NCI-H345 treated with DMSO at 0.1 percent for 48 hours (cell line): ENCODE results near the gene AKT3.

ENCODE experiments used
- DNase-seq: peaks from one replicate; lab custom pipeline; 2025; ENCODE audit not compliant: unreplicated experiment; lab: John Stamatoyannopoulos, UW

AKT3 gene

GRCh38 chr1:243559575-243560162, 290.4 kb downstream of the AKT3 start:
- no peak for DNase-seq

DNA sequence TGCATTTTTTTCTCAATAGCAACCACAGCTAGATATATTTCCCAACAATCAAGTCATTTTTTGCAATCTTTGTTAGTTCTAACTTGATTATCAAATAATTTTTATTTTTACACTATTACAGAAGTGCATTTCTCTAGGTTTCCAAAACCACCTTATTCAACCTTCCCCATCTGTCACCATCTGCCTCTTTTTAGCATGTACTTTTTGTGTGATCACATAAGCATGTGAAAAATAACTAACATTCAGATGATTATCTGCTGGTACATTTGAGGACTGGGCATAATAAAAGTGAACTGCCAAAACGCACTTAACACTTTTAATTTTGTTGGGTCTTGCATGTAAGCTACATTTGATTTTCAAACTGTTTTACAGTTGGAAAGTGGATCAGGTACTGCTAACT, 291.5 kb downstream of the AKT3 start:
- DNase-seq = no peak

DNA sequence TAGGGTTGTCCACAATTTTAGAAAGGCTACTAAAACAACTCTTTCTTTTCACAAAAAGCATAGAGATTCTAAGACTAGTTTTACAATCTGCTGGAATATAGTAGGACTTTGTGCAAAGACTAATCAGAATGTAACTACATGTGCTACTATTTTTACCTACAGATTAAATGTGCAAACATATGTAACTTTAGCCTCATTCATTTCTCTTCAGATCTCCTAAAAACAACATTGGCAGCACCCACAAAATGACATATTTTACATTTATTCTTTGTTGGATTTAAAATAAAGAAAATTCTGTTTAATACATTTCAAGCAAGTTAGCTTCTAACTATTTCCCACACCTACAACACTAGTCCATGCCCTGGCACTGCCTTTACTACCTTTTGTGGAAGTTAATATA, 292.2 kb downstream of the AKT3 start:
- DNase-seq = no peak

- DNase-seq = no peak
Observed at GRCh38 chr1:243554686-243555085, 295.4 kb downstream of the AKT3 start.

DNA sequence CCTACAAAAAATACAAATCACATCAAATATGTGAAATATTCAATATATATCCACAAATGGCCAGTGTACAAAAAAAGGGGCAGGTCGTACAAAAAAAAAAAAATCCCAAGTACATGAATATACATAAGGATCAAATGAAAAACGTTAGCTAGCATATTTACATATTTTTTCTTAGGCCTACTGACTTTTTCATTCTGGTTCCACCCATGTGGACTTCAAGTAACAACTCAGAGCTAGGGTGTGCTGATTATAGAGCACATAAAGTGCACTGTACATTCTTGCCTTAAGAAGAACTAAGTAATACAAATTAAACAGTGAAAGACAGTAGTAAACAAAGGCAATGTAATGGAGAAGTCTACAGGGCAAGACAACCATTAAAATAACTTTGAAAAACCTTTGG, 297.0 kb downstream of the AKT3 start:
- no peak for DNase-seq

DNA sequence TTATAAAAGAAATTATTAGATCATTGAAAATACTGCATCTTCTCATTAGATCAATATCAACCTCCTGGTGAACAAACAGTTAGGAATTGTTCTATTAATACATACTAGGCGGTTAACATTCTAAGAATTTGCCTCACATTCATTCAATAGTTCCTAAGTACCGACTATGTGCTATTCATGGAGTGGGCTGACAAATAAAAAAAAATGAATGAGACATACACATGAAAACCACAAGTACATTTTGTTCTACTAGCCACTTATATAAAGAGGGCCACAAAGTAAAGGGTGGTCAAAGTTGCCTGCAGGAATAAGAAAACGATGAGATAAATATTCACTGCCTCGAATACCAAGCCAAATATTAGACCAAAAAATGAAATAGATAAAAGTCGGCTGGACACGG, 299.8 kb downstream of the AKT3 start:
- no peak for DNase-seq

GRCh38 chr1:243549791-243550190, 300.3 kb downstream of the AKT3 start:
- DNase-seq = no peak

GRCh38 chr1:243549108-243549507, 300.9 kb downstream of the AKT3 start:
- no peak for DNase-seq

DNA sequence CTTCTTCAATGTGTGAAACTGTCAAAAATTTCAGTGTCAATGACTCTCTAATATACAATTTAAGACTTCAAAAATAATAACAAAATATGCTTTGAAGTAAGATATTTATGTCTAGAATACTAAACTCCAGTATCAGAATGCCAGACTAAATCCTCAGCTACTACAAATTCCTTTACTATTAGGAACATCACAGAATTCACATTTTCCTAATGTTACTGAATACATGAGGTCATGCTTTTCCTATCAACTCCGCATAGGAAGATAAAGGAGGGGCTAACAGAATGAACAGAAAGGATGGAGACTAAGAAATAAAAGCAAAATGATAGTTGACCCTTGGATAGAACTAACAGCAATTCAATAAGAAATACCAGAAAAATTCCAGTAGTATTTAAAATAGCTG, 301.5 kb downstream of the AKT3 start:
- no peak for DNase-seq

GRCh38 chr1:243547891-243548290, 302.2 kb downstream of the AKT3 start:
- no peak for DNase-seq

DNA sequence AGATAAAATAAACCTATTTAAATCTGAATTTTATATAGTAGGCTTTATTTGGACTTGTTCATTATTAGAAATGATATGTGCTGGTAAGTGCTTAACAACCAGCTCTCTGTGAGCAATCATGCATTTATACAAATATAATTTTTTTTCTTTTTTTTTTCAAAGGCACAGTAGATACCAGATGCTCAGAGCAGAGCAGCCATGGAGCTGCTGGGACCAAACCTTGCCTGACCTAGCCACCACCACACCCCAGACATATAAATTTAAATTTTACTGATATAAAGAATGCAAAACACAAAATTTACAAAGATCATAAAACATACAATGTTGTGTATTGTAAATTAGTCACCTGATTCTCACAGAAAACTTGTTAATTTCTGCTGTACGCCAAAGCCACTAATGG, 303.6 kb downstream of the AKT3 start:
- no peak for DNase-seq

GRCh38 chr1:243543501-243543900, 306.5 kb downstream of the AKT3 start:
- no peak for DNase-seq

DNA sequence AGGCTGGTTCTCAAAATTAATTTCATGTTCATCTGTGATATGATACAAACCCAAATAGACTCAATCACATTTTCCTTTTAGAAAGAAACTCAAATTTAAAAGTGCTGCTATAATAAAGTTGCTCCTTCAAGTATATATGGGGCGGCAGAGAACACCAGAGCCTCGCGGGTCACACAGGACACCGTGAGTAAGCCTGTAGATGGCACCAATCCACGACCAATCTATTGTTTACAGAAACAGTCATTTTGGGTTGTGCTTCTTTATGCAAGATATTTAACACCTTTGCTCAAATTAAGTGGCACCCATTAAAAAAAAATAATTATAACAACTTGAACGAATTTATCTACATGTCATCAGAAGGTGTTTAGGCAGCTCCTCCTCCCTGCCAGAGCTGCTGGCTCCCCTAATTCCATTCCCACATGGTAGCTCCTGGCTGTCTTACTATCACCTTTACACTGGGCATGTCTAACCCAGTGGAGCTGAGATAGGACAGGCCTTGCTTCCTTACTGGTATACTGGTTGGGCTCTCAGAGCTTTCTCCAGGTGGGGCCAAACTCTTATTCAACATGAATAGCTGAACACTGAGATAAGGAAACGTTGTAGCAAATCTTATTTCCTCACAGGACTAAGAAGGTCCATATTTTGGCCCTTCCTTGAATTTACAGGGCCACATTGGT, 307.2 kb downstream of the AKT3 start:
- no peak for DNase-seq

DNA sequence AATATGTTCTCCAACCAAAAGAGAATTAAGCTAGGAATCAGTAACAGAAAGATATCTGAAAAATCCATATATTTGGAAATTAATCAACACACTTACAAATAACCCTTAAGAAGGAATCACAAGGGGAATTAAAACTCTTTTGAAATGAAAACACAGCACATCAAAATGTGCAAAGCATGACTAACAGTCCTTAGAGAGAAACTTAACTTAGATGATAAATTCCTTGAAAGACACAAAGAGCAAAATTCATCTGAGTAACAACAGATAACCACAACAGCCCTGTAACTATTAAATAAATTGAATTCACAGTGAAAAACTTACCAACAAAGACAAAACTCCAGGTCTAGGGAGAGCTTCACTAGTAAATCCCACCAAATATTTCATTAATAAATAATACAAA, 310.4 kb downstream of the AKT3 start:
- no peak for DNase-seq

DNA sequence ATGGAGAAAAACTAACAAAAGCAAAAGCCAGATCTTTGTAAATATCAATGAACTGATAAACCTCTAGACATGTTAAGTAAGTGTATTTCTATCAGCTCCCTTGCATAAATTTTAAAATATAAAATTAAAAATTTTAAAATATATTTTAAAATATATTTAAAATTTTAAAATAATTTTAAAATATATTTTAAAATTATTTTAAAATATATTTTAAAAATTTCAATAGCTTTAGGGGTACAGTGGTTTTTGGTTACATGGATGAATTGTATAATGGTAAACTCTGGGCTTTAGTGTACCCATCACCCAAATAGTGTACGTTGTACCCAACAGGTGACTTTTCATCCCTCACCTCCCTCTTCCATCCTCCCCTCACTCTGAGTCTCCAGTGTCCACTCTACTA, 315.0 kb downstream of the AKT3 start:
- no peak for DNase-seq

DNA sequence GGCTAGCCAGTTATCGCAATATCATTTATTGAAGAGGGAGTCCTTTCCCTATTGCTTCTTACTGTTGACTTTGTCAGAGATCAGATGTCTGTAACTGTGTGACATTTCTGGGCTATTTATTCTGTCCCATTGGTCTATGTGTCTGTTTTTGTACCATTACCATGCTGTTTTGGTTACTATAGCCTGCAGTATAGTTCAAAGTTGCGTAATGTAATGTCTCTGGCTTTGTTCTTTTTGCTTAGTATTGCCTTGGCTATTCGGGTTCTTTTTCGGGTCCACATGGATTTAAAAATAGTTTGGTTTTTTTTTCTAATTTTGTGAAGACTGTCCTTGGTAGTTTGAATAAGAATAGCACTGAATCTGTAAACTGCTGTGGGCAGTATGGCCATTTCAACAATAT, 320.5 kb downstream of the AKT3 start:
- DNase-seq = no peak

DNA sequence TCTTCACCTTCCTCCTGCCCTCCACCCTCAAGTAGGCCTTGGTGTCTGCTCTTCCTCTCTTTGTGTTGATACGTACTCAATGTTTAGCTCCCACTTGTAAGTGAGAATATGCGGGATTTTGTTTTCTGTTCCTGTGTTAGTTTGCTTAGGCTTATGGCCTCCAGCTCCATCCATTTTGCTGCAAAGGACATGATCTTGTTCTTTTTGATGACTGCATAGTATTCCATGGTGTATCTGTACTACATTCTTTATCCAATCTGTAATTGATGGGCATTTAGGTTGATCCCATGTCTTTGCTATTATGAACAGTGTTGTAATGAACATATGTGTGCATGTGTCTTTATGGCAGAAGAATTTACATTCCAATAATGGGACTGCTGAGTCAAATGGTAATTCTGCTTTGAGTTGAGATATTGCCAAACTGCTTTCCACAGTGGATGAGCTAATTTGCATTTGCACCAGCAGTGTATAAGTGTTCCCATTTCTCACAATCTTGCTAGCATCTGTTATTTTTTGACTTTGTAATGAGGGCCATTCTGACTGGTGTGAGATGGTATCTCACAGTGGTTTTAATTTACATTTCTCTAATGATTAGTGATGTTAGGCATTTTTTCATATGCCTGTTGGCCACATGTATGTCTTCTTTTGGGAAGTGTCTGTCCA, 321.5 kb downstream of the AKT3 start:
- DNase-seq = no peak

GRCh38 chr1:243526180-243526579, 323.9 kb downstream of the AKT3 start:
- no peak for DNase-seq

- no peak for DNase-seq
Observed at GRCh38 chr1:243525085-243525487, 325.0 kb downstream of the AKT3 start.

- no peak for DNase-seq
Observed at GRCh38 chr1:243523766-243524165, 326.3 kb downstream of the AKT3 start.

DNA sequence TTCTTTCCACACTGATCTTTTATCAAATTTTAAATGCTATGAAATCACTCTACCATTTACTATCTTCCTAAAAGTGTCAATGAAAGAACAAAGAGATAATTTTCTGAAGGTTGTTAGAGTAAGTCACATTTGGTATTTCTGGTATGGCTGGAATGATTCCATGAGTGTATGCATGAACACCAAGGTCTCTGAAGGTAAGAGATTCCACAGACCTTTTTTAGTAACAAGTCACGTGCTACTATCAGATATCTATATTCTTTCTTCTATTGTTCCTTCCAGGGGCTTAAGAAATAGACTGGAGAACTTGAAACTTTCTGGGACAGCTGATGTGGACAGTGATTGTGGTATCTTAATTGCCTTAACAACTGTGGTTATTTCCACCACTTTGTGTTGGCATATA, 329.2 kb downstream of the AKT3 start:
- DNase-seq = no peak

DNA sequence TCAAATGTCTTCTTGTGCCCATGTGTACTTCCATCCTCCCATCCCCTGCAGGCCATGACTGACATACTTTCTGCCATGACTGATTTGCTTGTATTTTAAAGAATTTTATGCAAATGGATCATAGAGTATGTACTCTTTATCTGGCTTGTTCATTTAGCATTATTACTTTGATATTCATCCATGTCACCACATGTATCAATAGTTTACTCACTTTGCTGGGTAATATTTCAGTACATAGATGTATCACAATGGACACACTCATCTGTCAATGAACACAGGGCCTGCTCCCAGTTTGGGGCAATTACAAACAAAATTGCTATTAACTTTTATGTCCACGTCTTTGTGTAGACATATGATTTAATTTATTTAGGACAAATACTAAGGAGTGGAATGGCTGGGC, 335.1 kb downstream of the AKT3 start:
- DNase-seq = no peak
